ENCODE measurements around the gene L3MBTL4.

DNA sequence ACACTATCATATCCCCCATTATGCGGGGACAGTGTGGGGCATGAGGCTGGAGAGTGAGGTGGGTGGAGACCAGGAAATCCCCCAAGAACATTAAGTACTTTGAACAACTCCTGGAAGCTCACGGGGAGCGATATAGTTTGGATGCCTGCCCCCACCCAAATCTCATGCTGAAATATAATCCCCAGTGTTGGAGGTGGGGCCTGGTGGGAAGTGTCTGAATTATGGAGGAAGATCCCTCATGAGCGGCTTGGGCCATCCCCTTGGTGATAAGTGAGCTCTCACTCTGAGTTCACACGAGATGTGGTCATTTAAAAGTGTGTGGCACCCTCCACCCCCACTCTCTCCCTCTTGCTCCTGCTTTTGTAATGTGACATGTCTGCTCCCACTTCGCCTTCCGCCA is 422.3 kb downstream of the L3MBTL4 start:
- TF ChIP-seq, protein P1, sequence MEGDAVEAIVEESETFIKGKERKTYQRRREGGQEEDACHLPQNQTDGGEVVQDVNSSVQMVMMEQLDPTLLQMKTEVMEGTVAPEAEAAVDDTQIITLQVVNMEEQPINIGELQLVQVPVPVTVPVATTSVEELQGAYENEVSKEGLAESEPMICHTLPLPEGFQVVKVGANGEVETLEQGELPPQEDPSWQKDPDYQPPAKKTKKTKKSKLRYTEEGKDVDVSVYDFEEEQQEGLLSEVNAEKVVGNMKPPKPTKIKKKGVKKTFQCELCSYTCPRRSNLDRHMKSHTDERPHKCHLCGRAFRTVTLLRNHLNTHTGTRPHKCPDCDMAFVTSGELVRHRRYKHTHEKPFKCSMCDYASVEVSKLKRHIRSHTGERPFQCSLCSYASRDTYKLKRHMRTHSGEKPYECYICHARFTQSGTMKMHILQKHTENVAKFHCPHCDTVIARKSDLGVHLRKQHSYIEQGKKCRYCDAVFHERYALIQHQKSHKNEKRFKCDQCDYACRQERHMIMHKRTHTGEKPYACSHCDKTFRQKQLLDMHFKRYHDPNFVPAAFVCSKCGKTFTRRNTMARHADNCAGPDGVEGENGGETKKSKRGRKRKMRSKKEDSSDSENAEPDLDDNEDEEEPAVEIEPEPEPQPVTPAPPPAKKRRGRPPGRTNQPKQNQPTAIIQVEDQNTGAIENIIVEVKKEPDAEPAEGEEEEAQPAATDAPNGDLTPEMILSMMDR (IDR thresholded peaks at IDR 0.05) = no peak
- no peak for TF ChIP-seq POLR2A (IDR thresholded peaks at IDR 0.05)

Measured in esophagus squamous epithelium (tissue), 4 donors.